K562 (cell line): Measurements from ENCODE around the gene TRMT1. TPM values are rescaled to one million over a fixed set of nuclear protein-coding genes. Genes with fewer than 3 reads are reported as not detected.

Source experiments
- C11orf30 ChIP-seq: fragments of 450-650 bp; IDR thresholded peaks from 2 replicates; pipeline ENCODE4 v1.6.1; 2016; ENCODE audit warnings: low read depth, mild to moderate bottlenecking
- CBX3 ChIP-seq, 2 experiments: IDR thresholded peaks; 1 replicate in 1 of 2; 2 replicates in 1 of 2; pipeline ENCODE4 v1.6.1; 2012; ENCODE audit warnings: inconsistent platforms in 2 of 2, low read length in 2 of 2, borderline replicate concordance in 1 of 2, control low read depth in 1 of 2
- ESRRB ChIP-seq: fragments of 250-450 bp; sonication (Bioruptor Pico); IDR thresholded peaks from 2 replicates; pipeline ENCODE4 v1.5.0; 2020; ENCODE audit warnings: mild to moderate bottlenecking, moderate library complexity, borderline replicate concordance
- FOXK2 ChIP-seq, 2 experiments: fragments of 450-650 bp; IDR thresholded peaks in 1 of 2; conservative IDR thresholded peaks in 1 of 2; 2 replicates each; pipeline ENCODE4 v1.6.1; 2016; ENCODE audit warnings: low read depth in 2 of 2, mild to moderate bottlenecking in 1 of 2
- GATAD2A ChIP-seq: fragments of 450-650 bp; IDR thresholded peaks from 2 replicates; pipeline ENCODE4 v1.6.1; 2017
- KLF16 ChIP-seq: IDR thresholded peaks from 2 replicates; pipeline ENCODE4 v1.6.1; 2016; ENCODE audit warnings: antibody characterized with exemption
- MXI1 ChIP-seq: IDR thresholded peaks from 2 replicates; pipeline ENCODE4 v1.6.1; 2011; ENCODE audit warnings: low read depth, mild to moderate bottlenecking, improper control_type of control experiment, low read length
- POLR2B ChIP-seq: fragments of 450-650 bp; IDR thresholded peaks from 2 replicates; pipeline ENCODE4 v1.6.1; 2018; ENCODE audit warnings: low read depth; ENCODE audit not compliant: partially characterized antibody
- POLR3A ChIP-seq: IDR thresholded peaks from 2 replicates; pipeline ENCODE4 v1.6.1; 2011; ENCODE audit warnings: borderline replicate concordance, mild to moderate bottlenecking, moderate library complexity; ENCODE audit not compliant: insufficient read length, insufficient read depth; ENCODE audit errors: extremely low read depth
- RB1 ChIP-seq: fragments of 450-650 bp; IDR thresholded peaks from 2 replicates; pipeline ENCODE4 v1.6.1; 2017; ENCODE audit warnings: low read depth, mild to moderate bottlenecking
- SIN3B ChIP-seq: fragments of 450-650 bp; IDR thresholded peaks from 2 replicates; pipeline ENCODE4 v1.6.1; 2017; ENCODE audit warnings: low read depth, mild to moderate bottlenecking, moderate library complexity
- SIX5 ChIP-seq, 2 experiments: IDR thresholded peaks; 2 replicates each; pipeline ENCODE4 v1.6.1; 2011; ENCODE audit warnings: low read length in 2 of 2, borderline replicate concordance in 1 of 2, low read depth in 1 of 2, mild to moderate bottlenecking in 1 of 2, moderate library complexity in 1 of 2; ENCODE audit not compliant: insufficient read depth in 1 of 2
- TAF9B ChIP-seq: fragments of 450-650 bp; IDR thresholded peaks from 2 replicates; pipeline ENCODE4 v1.6.1; 2018; ENCODE audit warnings: mild to moderate bottlenecking; ENCODE audit not compliant: partially characterized antibody
- ZEB2 ChIP-seq: fragments of 450-650 bp; IDR thresholded peaks from 2 replicates; pipeline ENCODE4 v1.6.1; 2016
- ZNF175 ChIP-seq: fragments of 200-800 bp; sonication (Bioruptor generic); IDR thresholded peaks from 2 replicates; pipeline ENCODE4 v1.6.1; 2016; ENCODE audit warnings: low read depth, mild to moderate bottlenecking, missing genetic modification characterization, missing compliant biosample characterization
- ZNF197 ChIP-seq: fragments of 200-800 bp; sonication (Bioruptor generic); IDR thresholded peaks from 2 replicates; pipeline ENCODE4 v1.6.1; 2016; ENCODE audit warnings: low read depth, missing genetic modification characterization, missing compliant biosample characterization
- ZNF589 ChIP-seq: fragments of 200-800 bp; sonication (Bioruptor generic); IDR thresholded peaks from 2 replicates; pipeline ENCODE4 v1.6.1; 2016; ENCODE audit warnings: low read depth, missing genetic modification characterization, missing compliant biosample characterization
- polyA plus RNA-seq, 8 experiments: library from polyadenylated mRNA; depleted of rRNA in 4 of 8; stranded (reverse) in 5 of 8; unstranded in 3 of 8; fragments of >200 nt; fragmentation: Nextera tagmentation in 2 of 8; fragmentation: Illumina TruSeq in 1 of 8; extraction: Ambion mirVana in 2 of 8; extraction: Trizol in 1 of 8; gene quantifications; 2 replicates each; pipeline versions ENCODE4 v1.2.1 to v1.2.3, GENCODE V29; 2011 to 2014; ENCODE audit warnings: inconsistent platforms in 1 of 8, missing spikeins in 1 of 8
- total RNA-seq, 7 experiments: library from RNA; depleted of rRNA in 6 of 7; stranded (reverse); fragments of >200 nt in 6 of 7; fragmentation: Illumina TruSeq in 2 of 7; extraction: Trizol in 2 of 7; gene quantifications; 2 replicates each; pipeline versions ENCODE4 v1.2.1 to v1.2.3, GENCODE V29; 2011 to 2021; ENCODE audit warnings: low replicate concordance in 1 of 7
- TF ChIP-seq, protein P1 (sequence below): fragments of 450-650 bp; IDR thresholded peaks from 2 replicates; pipeline ENCODE4 v1.6.1; 2016; ENCODE audit warnings: borderline replicate concordance
- TF ChIP-seq, protein P2 (sequence below), 2 experiments: fragments of 450-650 bp; IDR thresholded peaks; 2 replicates each; pipeline ENCODE4 v1.6.1; 2018; ENCODE audit warnings: mild to moderate bottlenecking in 2 of 2, low read depth in 1 of 2; ENCODE audit not compliant: partially characterized antibody in 2 of 2
- TF ChIP-seq, protein P3 (sequence below), 2 experiments: fragments of 450-650 bp; IDR thresholded peaks; 2 replicates each; pipeline ENCODE4 v1.6.1; 2016

Gene TRMT1
- total and polyA plus RNA-seq, 9 of the 15 experiments (the other 6 are each of a cell fraction or from before 2014, with no cell fraction given) = 5.8 to 158 (median 54.3) TPM

DNA sequence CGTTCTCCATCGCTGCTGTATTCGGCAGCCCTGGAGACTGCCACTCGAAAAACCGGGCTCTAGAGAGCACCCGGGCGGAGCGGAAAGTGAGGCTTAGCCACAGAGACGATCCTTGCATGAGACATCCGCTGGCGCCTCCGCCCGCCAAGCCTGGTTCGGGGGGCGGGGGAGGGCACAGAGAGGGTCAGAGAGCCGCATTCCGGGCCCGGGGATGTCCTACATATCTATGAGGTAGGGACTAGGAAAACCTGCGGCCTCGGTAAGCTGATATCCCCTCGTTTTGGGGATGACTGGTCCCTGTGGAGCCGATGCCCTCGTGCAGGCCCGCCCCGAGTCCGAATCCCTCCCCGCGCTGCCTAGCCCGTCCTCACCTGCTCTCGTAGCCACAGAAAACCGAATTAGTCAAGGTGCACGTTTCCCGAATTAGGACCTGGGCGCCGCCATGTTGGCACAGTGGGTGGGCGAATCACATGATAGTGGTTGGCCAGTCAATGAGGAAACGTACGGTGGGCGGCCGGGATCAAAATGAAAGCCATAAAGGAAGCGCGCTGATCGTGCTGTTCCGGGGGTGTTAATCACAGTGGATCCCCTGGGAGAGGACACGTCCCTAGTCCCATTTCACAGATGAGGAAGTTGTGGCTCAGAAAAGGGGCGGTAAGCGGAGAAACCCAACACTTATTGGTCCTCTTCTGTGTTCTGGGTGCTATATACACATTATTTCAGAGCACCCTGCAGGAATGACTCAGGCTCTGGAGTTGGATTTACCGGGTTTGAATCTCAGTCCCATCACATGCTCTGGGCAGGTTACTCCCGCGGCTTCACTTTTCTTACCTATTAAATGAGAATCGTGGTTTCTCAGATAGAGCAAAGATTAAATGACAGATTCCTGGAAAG lies at the start of gene TRMT1 (continued):
- TF ChIP-seq C11orf30 (peak; percentile 100), CBX3 (IDR thresholded peaks at IDR 0.05; ENCODE audit: borderline replicate concordance in 1 of 2, low read length in 2 of 2) (peak in 1 of 2 experiments; percentile 50; a peak in 1 of 3 replicates), RB1 (peak; percentile 41; the same call in 1 of the 2 replicates), POLR2B (peak; percentile 46), KLF16 (peak; percentile 87), GATAD2A (no peak), SIN3B (peak; percentile 99), FOXK2 (conservative IDR thresholded peaks at IDR 0.05 in 1 of 2, IDR thresholded peaks at IDR 0.05 in 1 of 2; ENCODE audit: low read depth in 2 of 2) (peak; percentile 84 to 86), SIX5 (IDR thresholded peaks at IDR 0.05; ENCODE audit: borderline replicate concordance in 1 of 2, insufficient read depth in 1 of 2, low read depth in 1 of 2, low read length in 2 of 2) (peak; percentile 9 to 31; a peak in 1 of 4 replicates), ZNF589 (CRISPR knock-in tag) (no peak), TAF9B (peak; percentile 64), ZNF197 (CRISPR knock-in tag) (no peak), MXI1 (peak; percentile 99), ZNF175 (CRISPR knock-in tag) (no peak), POLR3A (no peak), ESRRB (CRISPR knock-in tag) (no peak), ZEB2 (peak; percentile 55)
- TF ChIP-seq, protein P1, sequence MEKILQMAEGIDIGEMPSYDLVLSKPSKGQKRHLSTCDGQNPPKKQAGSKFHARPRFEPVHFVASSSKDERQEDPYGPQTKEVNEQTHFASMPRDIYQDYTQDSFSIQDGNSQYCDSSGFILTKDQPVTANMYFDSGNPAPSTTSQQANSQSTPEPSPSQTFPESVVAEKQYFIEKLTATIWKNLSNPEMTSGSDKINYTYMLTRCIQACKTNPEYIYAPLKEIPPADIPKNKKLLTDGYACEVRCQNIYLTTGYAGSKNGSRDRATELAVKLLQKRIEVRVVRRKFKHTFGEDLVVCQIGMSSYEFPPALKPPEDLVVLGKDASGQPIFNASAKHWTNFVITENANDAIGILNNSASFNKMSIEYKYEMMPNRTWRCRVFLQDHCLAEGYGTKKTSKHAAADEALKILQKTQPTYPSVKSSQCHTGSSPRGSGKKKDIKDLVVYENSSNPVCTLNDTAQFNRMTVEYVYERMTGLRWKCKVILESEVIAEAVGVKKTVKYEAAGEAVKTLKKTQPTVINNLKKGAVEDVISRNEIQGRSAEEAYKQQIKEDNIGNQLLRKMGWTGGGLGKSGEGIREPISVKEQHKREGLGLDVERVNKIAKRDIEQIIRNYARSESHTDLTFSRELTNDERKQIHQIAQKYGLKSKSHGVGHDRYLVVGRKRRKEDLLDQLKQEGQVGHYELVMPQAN = peak; percentile 100
- TF ChIP-seq, protein P2, sequence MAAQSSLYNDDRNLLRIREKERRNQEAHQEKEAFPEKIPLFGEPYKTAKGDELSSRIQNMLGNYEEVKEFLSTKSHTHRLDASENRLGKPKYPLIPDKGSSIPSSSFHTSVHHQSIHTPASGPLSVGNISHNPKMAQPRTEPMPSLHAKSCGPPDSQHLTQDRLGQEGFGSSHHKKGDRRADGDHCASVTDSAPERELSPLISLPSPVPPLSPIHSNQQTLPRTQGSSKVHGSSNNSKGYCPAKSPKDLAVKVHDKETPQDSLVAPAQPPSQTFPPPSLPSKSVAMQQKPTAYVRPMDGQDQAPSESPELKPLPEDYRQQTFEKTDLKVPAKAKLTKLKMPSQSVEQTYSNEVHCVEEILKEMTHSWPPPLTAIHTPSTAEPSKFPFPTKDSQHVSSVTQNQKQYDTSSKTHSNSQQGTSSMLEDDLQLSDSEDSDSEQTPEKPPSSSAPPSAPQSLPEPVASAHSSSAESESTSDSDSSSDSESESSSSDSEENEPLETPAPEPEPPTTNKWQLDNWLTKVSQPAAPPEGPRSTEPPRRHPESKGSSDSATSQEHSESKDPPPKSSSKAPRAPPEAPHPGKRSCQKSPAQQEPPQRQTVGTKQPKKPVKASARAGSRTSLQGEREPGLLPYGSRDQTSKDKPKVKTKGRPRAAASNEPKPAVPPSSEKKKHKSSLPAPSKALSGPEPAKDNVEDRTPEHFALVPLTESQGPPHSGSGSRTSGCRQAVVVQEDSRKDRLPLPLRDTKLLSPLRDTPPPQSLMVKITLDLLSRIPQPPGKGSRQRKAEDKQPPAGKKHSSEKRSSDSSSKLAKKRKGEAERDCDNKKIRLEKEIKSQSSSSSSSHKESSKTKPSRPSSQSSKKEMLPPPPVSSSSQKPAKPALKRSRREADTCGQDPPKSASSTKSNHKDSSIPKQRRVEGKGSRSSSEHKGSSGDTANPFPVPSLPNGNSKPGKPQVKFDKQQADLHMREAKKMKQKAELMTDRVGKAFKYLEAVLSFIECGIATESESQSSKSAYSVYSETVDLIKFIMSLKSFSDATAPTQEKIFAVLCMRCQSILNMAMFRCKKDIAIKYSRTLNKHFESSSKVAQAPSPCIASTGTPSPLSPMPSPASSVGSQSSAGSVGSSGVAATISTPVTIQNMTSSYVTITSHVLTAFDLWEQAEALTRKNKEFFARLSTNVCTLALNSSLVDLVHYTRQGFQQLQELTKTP (IDR thresholded peaks at IDR 0.05; ENCODE audit: low read depth in 1 of 2, partially characterized antibody in 2 of 2) = peak; percentile 56 to 92
- TF ChIP-seq, protein P3, sequence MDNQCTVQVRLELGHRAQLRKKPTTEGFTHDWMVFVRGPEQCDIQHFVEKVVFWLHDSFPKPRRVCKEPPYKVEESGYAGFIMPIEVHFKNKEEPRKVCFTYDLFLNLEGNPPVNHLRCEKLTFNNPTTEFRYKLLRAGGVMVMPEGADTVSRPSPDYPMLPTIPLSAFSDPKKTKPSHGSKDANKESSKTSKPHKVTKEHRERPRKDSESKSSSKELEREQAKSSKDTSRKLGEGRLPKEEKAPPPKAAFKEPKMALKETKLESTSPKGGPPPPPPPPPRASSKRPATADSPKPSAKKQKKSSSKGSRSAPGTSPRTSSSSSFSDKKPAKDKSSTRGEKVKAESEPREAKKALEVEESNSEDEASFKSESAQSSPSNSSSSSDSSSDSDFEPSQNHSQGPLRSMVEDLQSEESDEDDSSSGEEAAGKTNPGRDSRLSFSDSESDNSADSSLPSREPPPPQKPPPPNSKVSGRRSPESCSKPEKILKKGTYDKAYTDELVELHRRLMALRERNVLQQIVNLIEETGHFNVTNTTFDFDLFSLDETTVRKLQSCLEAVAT (IDR thresholded peaks at IDR 0.05) = peak; percentile 19 to 54; a peak in 2 of 4 replicates
